Epithelial cell of prostate (primary cell): ENCODE data around the gene RBM4B.
"Not testable (repeated sequence)": the region's sequence is repeated elsewhere in the genome, so short reads cannot be mapped to it uniquely, and the experiment has no call there.

Experiments
- DNase-seq: peaks from one replicate; pipeline ENCODE4 v3.0.0-alpha.2; 2011; ENCODE audit warnings: low read depth, low spot score
- H3K27ac ChIP-seq: fragments of 450-650 bp; 2 replicates; pipeline ENCODE4 v1.5.1; 2017; ENCODE audit warnings: mild to moderate bottlenecking

Gene RBM4B, protein sequence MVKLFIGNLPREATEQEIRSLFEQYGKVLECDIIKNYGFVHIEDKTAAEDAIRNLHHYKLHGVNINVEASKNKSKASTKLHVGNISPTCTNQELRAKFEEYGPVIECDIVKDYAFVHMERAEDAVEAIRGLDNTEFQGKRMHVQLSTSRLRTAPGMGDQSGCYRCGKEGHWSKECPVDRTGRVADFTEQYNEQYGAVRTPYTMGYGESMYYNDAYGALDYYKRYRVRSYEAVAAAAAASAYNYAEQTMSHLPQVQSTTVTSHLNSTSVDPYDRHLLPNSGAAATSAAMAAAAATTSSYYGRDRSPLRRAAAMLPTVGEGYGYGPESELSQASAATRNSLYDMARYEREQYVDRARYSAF

DNA sequence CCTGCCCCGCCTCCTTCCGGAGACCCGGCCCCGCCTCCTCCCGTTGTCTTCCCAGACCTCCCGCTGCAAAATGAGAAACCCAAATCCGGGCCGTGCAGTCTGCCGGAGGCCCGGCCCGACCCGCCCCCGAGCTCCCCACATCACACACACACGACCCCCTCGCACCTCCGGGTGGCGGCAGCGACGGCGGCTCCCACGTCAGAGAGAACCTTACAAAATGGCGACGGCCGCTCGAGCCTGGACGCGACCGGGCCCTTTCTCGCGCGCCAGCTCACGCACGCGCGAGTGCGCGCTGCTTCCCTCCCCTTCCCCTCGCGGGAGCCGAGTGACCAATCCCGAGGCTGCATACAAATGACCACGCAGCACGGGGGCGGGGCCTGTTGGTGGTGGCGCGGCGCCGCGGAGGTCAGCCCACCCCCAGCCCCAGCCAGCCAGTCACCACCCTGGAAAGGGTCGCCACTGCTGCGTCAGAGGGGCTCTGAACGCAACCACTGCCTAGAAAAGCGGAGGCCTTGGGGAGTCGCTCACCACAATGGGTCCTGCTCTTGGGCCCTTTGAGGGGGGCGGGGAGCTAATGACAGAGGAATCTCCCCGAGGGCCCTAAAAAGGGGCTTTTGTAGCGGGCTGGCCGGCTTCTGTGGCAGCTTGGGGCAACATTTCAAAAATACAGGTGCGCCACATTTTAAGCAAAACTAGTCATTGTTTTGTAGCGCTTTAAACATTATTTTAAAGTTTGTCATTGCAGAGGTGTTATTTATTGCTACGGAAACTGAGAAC, at the start of gene RBM4B:
Gene RBM4B, minus strand, starts transcription at position 289 of the 777 bp plus-strand sequence. CDS start 808 bp downstream, outside the sequence.
- DNase-seq: peak; percentile 52

DNA sequence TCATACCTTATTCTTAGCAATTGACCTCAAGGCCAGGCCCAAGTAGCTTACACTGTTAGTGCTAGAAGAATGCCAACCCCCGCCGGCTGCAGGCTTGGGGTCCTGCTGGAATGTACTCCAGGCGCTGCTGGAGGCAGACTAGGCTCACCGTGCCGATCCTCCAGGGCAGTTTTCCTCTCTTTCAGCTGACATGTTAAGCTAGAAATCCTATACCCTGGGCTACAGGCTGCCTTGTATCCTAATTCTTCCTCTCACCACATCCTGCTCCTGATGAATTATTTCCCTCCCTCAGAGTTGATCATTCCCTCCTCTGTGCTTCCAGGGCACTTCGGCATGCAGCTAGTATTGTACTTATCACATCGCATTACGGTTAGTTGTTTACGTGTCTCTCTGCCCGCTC, 48.0 kb upstream of the RBM4B start:
- H3K27ac ChIP-seq: no peak overlapping the region
- no peak for DNase-seq

More for the DNA sequence above, at the start of gene RBM4B:
- peak within 1 kb of the TSS; percentile 87 for H3K27ac ChIP-seq

DNA sequence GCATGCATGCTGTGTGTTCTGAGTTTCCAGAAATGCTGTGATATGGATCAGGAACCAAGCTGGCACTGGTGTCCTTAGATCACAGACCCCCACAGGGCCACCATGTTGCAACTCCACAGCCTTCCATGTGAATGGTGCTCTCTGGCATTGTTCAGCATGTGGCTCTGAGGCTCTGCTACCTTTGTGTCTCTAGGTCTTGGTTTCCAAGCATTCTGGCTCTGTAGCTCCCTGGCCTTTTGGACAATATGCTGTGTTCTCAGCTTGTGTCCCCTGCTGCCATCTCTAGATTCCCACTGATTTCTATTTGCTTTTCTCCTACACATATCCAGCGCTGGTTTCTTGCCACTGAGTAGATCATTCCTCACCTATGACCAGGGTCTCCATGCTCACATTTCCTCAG, 47.4 kb upstream of the RBM4B start:
- H3K27ac ChIP-seq: no peak overlapping the region
- DNase-seq: no peak

DNA sequence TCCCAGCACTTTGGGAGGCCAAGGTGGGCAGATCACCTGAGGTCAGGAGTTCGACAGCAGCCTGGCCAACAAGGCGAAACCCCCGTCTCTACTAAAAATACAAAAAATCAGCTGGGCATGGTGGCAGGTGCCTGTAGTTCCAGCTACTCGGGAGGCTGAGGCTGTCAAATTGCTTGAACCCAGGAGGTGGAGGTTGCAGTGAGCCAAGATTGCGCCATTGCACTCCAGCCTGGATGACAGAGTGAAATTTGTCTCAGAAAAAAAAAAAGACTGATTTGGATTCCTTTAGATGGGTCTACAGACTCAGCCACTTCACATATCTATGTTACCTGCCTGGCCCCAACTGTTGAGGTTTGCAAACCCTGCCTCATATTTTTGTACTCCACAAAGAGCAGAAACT, 46.5 kb upstream of the RBM4B start:
- not testable (repeated sequence) for DNase-seq, H3K27ac ChIP-seq

DNA sequence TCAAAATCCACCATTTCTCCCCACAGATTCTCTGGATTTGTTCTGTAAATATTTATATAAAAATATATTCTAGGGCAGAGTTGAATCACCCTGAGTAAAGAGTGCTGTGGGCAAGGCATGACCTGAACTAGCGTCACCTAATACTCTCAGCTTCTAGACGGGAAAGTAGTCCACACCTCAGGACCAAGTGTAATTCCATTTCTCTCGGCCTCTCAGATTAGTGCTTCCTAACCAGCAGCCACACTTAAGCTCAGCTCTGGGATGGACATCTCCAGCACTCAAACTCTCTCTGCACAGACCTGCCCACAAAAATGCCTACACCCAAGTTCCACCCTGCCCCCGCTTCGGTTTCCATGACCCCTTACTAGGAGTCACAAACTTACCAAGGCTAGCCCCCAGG, 46.0 kb upstream of the RBM4B start:
- DNase-seq: no peak
- H3K27ac ChIP-seq: no peak overlapping the region

DNA sequence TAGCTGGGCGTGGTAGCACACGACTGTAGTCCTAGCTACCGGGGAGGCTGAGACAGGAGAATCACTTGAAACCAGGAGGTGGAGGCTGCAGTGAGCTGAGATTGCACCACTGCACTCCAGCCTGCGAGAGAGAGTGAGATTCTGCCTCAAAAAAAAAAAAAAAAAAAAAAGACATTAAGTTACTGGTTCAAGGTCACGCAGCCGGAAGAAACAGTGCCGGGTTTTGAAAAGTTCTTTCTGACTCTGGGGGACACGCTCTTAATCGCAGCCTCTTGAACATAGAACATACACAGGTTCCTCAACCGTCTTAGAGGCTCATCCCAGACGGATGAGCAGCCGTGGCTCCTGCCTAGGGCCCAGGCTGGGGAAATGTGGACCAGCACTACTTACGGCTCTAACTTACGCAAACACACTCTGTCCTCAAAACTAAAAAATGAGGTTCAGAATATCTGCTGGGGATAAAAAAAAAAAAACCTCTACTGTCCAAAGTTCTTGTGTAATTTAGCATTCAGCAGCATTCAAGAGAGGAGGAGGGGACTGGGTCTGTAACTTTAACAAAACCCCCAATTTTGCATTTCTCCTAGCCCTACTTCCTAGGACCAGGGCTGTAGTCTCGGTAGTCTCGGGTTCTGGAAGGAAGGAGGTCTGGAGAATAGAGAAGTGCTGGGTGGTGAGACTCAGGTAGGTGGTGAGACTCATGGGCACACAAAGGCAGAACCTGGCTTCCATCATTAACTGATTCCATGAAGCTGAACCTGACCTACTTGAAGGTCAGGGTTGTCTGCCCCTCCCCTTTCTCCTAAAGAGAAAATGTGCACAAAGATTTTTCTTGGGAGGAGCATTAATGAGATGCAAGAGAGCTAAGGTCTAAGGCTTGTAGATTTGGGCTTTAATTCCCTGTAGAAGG, 45.3 kb upstream of the RBM4B start:
- DNase-seq: no peak
- H3K27ac ChIP-seq: no peak overlapping the region

DNA sequence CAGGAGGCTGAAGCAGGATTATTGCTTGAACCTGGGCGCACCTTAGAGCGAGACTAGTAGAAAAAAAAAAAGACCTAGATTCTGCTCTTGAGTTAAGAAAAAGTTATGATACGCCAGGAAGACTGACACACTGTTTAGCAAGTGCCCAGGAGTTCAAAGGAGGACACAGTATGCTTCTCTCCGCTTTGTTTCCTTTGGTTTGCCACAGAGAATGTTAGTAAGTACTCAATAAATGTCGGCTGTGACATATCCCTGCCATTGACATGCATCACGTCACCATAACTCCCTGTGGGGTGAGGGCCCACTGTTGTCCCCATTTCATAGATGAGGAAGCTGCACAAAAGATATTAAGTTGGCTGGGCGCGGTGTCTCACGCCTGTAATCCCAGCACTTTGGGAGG, 44.3 kb upstream of the RBM4B start:
- H3K27ac ChIP-seq: no peak overlapping the region
- no peak for DNase-seq

DNA sequence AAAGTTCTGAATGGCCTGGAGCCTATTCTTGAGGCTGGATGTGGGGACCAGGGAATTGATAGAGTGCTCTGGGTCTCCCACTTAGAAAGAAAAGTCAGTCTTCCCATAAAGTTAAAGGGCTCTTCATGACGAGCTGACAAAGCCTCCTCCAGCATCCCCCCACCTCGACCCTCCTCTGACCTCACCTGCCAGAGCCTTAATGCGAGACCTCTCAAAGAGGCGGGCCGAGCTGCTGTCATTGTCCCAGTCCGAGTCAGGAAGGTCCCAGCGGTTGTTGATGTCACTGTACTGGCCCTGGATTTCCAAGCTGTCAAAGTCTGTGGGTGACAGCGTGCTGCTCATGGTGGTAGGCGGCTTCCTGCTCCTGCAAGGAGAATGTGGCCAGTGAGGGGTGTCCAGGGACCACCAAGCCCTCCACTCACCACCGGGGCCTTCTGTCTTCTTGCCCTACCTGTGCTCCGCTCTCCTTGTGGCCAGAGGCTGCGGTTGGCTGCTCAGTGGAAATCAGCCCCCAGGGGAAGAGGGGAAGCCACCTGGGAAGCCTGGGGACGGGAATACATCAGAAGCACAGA, 43.3 kb upstream of the RBM4B start:
- no peak for DNase-seq
- H3K27ac ChIP-seq: peak overlapping the region; percentile 57

DNA sequence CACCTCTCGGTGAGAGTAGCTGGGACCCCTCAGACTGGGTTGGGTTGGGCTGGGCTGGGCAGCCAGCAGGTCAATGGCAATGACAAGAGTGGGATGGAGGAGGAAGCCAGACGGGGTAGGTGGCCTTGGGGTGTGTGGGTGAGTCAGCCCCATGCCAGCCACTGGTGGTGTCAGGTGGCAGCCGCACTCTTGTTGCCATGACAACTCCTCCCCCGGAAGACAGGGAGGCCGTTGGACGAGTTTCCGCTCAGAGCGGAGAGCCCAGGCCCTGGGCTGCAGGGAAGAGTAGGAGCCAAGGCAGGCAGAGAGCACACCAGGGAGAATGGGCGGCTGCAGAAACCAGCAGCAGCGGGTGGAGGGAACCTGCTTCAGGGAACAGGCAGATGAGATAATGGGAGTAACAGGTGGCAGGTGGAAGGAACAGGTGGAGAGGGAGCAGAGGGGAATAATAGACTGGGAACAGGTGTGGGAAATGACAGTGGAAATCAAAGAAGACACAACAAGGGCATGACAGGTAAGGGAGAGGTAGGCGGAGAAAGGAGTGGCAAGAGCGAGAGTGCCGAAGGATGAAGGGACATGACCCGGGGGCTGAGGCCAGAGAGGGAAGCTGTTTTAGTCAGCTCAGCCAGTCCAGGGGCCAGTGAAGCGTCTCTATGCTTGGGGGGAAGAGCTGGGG, 42.7 kb upstream of the RBM4B start:
- peak overlapping the region; percentile 57 for H3K27ac ChIP-seq
- peak; percentile 62 for DNase-seq

DNA sequence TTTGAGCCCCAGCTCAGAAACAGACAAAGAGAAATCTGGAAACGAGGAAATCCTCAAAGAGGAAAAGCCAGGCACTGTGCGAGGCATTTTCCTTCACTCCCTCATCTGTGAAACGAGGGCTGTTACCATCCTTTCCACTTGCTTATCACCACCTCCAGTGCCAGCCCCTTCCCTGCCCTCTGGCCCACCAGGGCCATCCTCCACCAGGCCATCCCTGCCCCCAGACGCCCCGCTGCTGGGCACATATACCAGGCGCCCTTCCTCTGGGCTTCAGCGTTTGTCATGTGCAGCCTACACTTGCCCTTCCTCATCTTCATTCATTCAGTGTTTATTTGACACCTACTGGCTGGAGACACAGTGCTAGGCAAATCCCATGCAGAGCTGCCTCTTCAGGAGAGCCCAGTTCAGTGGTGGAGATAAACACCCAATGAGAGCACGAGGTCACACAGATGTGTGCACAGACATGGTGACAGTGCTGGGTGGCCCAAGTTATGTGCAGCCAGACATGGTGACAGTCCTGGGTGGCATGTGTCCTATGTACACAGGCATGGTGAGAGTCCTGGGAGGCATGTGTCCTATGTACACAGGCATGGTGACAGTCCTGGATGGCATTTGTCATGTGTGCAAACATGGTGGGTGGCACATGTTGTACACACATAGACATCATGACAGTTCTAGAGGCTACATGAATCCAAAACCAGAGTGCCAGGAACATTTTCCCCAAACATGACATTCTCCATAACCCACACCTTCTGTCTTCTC, 41.6 kb upstream of the RBM4B start:
- peak overlapping the region; percentile 57 for H3K27ac ChIP-seq
- DNase-seq: no peak

DNA sequence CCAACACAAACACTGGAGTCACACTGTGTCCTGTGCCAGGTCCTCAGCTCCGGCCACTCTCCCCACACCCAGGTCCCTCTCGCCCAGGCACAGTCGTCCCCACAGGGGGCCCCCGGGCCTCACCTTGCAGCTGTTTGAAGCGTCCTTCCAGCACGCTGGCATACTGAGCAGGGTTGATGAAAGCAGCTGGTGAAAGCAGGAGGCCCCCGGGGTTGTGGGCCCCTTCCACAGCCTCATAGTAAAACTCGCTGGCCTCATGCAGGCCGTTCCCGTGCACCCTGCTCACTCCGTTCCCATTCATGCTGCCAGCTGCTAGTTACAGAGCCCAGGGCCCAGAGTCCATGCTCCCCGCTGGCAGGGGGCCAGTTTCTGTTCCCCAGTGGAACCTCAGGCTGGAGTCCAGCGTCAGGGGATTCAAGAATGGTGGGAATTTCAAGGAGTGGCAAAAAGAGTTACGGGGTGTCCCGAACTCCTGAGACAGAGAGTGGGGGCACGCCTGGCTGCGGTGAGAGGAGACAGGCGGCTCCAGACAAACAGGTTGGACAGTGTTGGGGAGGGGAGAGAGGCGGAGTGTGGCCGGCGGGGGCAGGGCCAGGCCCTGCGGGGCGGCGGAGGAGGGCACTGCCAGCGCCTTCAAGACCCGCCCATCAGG, 40.8 kb upstream of the RBM4B start:
- DNase-seq: peak; percentile 24
- peak overlapping the region; percentile 57 for H3K27ac ChIP-seq

DNA sequence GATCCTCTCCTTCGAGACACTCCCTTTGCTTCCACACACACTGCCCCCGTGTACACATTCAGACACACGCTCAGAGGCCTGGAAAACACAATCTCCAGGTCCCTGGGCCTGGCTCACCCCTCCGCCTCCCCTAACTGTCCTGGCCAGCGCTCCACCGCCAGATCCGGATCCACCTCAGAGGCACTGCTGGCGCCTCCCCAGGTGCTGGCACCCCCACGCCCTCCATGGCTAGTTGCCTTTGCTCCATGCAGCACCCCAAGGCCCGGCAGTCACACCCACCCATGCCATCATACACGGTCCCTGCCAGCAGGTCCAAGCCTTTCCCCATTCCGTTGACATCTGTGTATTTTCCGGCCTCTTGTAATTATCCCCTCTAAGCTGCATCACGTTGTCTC, 40.2 kb upstream of the RBM4B start:
- peak overlapping the region; percentile 57 for H3K27ac ChIP-seq
- no peak for DNase-seq

DNA sequence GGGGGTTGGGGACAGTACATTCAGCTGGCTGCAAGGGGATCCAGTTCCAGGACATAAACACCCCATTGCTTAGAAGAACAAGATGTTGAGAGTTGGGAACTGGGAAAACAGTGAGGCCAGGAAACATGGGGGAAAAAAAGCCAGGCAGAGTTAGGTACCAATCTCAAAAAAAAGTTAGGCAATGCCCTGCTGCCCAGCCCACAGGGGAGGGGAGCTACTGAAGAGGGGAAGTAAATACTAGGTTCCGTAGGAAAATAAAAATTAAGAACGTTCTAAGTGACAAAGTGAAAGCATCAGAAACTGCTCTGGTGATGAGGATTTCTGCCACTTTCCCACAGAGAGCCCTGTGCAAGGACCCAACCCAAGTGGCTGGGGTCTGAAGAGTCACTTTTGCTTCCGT, 39.3 kb upstream of the RBM4B start:
- H3K27ac ChIP-seq: no peak overlapping the region
- DNase-seq: no peak

DNA sequence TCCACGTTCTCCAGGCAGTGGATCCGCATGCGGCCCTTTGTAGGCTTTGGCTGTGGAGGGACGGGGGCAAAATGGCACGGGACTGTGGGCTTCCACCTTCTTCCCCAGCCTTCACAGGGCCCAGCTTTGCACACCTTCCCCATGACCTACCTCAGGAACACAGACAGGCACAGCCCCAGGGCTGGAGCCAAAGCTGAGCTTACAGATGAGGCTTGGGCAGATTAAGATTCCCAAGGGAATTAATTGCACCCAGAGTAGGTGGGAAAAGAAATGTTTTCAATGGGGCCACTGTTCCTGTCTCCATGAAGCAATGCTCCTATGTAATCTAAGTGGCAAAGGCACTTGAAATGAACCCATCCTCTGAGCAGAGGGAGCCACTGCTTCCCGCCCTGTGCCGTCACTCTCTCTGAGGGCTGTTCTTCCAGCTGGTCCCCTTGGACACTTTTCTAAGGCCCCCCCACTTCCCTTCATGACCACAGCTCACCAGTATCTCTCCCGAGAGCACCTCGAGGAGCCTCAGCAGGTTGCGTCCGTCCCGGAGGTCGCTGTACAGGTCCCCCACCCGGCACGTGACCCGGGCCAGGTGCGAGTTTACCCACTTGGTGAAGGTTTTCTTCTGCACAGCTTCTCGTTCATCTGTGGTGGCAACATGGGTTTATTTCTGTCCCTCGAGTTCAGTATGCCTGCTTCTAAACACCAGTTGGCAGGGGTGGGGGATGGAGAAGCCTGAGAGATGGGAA, 37.8 kb upstream of the RBM4B start:
- no peak for DNase-seq
- no peak overlapping the region for H3K27ac ChIP-seq

DNA sequence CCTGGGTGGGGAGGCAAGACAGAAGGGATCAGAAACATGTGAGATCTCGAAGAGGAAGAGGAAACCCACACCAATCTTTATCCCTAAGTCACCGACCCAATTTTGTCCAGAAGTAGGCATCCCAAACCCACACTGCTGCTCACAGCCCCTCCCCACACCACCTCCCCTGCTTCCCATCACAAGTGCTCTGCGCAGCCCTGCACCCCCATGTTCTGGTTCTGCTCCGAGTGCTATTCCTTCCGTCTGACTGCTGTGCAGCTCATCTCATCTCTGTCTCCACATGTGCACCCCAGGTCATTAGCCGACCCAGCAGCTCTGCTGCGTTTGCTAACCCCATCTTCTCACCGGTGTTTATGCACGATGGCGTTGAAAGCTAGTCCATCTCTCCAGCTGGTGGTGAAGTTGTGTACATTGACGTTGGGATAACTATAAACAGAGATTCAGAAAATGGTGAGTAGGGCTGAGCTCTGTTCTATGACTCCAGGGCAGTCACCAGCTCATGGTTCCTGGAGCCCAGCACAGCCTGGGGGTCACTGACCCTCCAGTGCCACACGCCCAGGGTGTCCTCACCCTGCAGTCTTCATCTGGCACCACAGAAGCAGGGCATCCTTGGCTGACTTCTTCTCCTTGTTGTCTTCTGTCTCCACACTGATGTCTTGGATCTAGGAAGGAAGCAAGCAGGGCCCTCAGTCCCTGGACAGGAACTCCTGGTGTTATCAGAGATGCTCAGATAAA, 36.2 kb upstream of the RBM4B start:
- no peak for DNase-seq
- H3K27ac ChIP-seq: no peak overlapping the region

DNA sequence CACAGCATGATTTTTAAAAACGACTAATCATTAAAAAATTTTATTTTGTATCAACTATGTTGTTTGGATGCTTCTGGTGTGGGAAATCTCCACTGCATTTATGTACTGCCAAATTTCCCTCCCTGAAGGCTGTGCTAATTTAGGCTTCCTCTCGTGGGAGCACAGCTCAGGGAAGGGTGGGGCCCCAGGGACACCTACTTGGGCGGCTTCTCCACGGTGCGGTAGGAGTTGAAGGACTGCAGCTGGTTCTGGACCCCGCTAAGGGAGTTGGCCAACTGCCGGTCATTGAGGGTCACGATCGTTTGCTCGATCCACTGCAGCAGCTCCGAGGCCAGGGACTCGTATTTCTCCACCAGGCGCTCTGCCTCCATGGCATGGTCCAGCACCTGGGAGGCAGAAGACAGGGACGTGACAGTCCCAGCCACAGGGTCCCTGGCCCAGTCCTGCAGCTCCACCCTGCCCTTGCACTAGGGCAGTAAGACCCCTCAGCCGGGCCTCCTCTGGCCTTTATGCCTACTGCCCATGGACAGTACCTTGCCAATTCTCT, 32.8 kb upstream of the RBM4B start:
- no peak for DNase-seq
- H3K27ac ChIP-seq: no peak overlapping the region

DNA sequence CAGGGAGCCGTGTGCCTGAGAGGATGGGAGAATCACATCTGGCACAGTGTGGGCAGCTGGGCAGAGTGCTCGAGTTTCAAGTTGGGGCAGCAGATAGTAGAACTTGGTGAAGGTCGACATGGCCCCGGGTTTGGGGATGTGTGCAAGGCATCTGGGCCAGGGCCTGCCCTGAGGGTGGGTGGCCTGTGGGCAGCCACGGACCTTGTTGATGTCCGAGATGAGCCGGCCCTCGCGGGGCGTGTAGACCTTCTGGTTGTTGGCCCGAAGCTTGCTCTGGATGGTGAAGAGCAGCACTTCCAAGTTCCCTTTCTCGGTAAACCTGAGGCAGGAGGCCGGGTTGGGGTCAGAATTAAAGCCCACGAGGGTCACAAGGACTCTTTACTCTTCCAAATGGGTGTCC, 31.0 kb upstream of the RBM4B start:
- no peak for DNase-seq
- no peak overlapping the region for H3K27ac ChIP-seq
